Measurements from ENCODE around the gene CD14.
A peak's percentile ranks its signal among the peaks of the same experiment; 100 is the strongest.
"Not testable (repeated sequence)": the region's sequence is repeated elsewhere in the genome, so short reads cannot be mapped to it uniquely, and the experiment has no call there.

CD14 gene

DNA sequence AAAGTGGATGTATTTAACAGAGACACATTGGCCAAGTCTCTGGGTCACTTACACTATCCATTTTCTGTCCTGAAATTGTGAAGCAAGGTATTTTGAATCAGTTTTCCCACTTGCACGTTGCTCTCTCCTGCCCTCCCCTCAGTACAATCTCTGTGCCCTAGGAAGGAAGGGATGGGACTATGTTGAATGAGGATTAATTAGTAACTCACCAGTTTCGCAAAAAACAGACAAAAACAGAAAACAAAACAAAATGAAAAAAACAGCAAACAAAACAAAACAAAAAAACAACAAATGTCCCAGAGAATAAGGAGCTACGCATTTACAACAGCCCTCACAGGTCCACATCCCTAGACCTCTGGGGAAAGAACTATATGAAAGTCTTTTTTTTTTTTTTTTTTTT lies 1.1 kb upstream of the CD14 start:
- DNase-seq: no peak

DNA sequence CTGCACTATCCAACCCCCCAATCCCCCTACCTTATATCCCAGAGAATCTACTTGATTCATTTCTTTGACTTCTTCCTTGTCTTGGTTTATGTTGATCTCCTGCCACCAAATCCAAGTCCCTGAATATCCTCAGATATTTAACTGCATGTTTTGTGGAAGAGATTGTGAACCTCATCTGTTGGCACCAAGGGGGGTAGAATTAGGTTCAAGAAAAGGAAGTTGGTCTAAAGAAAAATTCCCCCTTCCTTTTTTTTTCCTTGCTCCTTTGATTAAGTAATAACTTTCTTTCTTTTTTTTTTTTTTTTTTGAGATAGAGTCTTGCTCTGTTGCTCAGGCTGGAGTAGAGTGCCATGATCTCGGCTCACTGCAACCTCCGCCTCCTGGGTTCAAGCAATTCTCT lies 526 bp upstream of the CD14 start:
- no peak for DNase-seq

DNA sequence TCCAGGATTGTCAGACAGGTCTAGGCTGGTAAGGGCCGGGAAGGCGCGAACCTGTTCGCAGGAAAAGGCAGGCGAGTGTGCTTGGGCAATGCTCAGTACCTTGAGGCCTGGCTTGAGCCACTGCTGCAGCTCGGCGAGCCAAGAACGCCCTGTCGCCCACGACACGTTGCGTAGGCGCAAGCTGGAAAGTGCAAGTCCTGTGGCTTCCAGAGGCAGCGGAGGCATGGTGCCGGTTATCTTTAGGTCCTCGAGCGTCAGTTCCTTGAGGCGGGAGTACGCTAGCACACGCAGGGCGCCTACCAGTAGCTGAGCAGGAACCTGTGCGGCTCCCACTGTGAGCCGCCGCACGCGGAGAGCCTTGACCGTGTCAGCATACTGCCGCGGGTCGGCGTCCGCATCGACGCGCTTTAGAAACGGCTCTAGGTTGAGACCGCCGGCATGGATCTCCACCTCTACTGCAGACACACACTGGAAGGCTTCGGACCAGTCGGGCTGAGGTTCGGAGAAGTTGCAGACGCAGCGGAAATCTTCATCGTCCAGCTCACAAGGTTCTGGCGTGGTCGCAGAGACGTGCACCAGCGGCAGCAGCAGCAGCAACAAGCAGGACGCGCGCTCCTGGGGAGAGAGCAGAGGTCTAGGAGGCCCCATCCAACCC lies 482 bp downstream of the CD14 start:
- DNase-seq: peak; percentile 60

DNA sequence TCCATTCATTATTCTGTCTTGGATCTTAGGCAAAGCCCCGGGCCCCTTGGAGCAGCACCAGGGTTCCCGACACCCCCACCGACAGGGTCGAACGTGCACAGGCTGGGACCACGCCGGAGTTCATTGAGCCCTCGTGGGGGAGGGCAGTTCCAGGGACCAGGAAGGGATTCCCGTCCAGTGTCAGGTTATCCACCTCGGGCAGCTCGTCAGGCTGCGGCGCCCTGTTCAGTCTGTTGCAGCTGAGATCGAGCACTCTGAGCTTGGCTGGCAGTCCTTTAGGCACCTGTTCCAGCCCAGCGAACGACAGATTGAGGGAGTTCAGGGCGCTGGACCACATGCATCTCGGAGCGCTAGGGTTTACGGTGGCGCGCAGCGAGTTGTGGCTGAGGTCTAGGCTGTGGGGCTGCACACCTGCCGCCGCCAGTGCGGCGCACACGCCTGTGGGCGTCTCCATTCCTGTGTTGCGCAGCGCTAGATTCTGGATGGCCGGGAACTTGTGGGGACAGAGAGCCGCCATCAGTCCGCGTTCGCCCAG lies 1.1 kb downstream of the CD14 start:
- DNase-seq: no peak

DNA sequence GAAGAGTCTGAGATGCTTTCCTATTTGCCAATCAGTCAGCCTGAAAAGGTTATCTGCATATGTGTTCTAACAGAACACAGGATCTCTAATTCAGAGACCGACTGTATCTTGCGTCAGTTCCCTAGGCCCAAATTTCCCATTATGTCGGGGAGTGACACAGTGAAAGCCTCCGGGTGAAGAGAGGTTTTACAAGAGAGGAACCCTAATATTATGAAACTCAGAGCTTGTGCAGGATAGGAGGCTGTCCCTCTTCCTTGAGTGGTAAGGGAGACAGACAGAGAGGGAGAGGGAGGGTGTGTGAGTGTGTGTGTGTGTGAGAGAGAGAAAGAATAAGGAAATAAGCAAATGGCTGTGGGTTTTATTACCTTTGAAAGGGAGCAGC lies 1.9 kb downstream of the CD14 start:
- DNase-seq: no peak

DNA sequence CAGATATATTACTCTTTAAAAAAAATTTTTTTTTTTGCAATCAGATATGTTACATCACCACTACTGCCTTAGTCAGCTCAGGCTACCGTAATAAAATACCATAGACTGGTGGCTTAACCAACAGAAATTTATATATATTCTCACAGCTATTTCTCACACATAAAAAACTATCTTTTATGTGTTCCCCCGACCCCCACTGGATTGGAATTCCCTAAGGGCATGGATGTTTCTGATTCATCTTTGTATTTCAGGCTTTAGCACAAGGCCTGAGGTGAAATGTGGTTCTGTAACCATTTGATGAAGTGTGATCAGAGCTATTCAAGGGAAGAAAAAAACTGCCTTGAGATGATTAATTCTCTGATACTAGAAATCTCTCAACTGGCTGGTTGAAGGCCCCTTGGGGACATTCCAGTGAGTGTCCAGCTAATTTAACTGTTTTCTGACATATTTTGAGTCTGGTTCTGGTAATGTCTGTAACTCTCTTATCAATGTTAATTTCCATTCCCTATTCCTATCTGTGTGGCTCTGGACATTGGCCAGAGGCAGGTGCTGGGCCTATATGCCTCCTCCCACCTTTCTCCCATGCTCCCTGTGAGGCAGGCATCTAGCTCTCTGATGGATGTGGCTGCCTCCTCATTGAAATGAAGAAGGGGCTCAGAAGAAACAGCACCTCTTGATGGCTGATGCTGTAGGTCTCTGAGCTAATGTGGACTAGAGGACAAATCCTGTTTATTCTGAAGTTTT lies 2.5 kb downstream of the CD14 start:
- no peak for DNase-seq

DNA sequence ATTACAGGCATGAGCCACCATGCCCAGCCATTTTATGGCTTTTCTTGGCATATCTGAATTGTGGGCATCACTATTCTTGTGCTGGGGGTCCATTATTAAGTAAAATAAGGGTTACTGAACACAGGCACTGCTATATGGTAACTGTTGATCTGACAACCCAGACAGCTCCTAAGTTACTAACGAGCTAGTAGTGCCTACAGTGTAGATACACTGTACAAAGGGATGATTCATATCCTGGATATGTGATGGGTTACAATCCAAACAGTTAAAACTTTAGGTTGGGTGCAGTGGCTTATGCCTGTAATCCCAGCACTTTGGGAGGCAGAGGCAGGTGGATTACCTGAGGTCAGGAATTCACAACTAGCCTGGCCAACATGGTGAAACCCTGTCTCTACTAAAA lies 4.3 kb downstream of the CD14 start:
- DNase-seq: no peak

DNA sequence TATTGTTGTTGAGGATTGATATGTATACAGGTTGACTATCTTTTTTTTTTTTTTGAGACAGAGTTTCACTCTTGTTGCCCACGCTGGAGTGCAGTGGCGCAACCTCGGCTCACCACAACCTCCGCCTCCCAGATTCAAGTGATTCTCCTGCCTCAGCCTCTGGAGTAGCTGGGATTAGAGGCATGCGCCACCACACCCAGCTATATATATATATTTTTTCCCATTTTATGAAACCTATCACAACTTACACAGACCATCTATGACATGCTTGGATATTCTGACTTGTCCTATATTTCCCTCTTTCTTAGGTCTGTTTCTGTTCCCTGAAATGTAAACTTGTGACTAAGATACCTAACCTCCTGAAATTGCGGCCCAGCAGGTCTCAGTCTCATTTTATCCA lies 5.0 kb downstream of the CD14 start:
- no peak for DNase-seq

DNA sequence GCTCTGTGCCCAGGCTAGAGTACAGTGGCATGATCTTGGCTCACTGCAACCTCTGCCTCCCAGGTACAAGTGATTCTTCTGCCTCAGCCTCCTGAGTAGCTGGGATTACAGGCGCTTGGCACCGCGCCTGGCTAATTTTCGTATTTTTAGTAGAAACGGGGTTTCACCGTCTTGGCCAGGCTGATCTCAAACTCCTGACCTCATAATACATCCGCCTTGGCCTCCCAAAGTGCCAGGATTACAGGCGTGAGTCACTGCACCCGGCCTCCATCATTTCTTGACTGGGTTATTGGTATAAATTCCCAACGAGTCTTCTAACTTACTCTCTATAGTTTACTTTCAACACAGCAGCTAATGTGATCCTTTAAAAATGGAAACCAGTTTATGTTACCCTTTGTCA lies 8.1 kb downstream of the CD14 start:
- not testable (repeated sequence) for DNase-seq

DNA sequence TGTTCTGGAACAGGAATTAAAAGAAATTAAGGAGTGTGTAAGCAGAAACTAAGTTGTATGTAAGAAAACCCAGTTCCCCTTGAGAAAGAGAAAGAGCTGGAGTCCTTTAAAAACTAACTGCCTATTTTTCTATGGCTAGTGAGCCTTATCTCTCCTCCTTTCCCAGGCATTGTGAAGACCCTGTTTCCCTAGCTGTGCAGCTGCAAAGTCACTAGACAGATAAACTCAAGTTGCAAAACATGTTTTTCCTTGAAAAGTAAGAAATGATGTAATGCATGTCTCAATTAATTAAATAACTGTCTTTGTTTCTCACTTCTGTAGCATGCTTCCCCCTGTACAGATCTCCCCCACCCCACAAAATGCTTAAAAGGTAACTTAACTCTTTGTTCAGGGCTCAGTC lies 9.9 kb downstream of the CD14 start:
- DNase-seq: not testable (repeated sequence)

DNA sequence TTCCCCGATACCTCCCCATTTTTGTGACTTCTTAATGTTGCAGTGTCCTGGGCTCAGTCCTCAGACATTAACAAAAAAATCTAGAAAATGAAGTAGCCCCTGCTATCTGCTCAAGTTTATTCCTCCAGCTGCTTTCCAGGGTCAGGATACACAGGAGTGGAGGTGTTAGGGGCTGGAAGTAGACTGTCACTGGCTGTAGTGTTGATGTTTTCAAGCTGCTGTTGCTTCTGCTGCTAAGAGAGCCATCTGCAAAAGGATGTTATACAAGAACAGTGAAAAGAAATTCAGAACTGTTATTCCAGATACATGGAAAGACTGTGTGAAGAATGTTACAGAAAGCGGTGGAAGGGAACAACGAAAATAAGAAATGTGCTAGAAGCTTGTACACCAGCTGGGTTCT lies 10.7 kb downstream of the CD14 start:
- no peak for DNase-seq

DNA sequence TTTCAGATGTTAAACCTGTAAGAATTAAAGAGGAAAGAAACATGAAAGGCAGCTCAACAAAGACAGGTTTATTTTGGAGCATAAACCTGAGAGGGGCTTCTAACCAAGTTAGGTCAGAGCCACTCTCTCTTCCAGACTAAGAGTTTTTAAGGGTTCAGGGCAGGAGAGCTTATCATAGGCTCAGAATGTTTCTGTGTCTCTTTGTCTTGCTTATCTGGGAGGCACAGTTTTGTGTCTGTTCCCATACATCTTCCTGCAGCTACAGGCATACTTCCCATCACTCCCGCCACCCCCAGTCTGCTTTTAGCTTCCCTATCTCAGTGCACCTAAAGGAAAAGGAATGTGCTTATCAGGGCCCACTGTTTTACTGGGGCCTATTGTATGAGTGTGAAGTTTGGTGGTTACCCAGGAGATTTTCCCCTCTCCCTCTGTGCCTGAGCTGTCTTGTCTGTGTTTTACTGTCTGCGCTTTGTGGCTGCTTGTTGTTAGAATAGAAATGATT lies 21.9 kb downstream of the CD14 start:
- DNase-seq: no peak

DNA sequence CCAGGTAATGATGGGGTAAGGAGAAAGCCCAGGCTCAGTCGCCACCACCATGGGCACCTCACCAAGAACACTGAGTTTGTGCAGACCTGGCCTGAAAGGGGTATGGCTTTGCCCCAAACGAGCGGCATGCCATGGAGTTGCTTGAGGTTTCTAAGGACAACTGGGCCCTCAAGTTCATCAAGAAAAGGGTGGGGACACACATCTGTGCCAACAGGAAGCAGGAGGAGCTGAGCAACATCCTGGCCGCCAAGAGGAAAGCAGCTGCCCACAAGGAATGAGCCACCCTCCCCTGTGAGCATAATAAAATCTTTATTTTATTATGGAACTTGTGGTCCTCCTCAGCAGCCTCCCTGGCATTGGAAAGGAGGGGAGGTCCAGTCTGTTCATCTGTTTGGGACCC lies 23.8 kb downstream of the CD14 start:
- no peak for DNase-seq

DNA sequence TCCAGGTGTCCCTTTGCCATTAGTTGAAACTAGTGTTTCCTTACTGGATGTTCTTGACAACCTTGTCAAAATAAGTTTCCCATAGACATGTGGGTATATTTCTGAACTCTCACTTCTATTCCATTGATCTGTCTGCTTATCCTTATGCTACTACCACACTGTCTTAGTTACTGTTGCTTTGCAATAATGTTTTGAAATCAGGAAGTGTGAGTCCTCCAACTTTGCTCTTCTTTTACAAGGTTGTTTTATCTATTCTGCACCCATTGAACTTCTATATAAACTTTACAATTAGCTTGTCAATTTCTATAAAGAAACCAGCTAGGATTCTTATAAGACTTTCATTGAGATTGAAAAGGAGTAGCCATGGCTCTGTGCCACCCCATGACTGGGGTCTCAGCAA lies 24.3 kb downstream of the CD14 start:
- no peak for DNase-seq

DNA sequence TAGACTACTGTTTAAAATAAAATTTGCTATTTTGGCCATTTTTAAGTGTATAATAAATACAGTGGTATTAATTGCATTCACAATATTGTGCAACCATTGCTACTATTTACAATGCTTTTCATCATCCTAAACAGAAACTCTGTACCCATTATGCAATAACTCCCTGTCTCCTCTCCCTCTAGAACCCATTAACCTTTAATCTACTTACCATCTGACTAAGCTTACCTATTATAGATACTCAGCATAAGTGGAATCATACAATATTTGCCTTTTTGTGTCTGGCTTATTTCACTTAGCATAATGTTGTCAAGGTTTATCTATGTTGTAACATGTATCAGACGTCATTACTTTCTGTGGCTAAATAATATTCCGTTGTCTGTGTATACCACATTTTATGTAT lies 25.9 kb downstream of the CD14 start:
- DNase-seq: no peak

DNA sequence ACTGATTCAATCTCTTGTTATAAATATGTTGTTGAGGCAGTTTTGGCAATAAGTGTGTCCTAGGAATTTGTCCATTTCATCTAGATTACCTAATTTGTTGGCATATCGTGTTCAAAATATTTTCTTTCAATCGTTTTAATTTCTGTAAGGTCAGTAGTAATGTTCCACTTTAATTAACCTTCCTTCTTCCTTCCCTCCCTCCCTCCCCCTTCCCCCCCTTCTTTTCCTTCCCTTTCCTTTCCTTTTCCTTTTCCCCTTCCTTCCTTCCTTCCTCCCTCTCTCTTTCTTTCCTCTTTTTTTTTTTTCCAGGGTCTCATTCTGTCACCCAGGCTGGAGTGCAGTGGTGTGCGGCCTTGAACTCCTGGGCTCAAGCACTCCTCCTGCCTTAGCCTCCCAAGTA lies 27.1 kb downstream of the CD14 start:
- DNase-seq: no peak

DNA sequence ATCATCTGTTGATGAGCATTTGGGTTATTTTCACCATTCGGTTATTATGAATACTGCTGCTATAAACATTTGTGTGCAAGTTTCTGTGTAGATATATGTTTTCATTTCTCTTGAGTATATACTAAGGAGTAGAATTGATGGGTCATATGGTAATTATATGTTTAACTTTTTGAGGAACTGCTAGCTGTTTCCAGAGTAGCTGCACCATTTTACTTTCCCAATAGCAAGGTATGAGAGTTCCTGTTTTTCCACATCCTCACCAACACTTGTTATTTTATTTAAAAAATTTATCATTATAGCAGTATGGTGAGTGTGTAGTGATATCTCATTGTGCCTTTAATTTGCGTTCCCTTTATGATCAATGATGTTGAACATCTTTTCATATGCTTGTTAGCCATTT lies 29.2 kb downstream of the CD14 start:
- DNase-seq: no peak

DNA sequence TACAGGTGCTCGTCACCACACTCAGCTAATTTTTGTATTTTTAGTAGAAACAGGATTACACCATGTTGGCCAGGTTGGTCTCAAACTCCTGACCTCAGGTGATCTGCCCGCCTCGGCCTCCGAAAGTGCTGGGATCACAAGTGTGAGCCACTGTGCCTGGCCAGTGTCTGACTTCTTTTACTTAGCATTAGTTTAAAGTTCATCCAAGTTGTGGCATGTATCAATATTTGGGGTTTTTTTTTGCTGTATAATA lies 29.6 kb downstream of the CD14 start:
- not testable (repeated sequence) for DNase-seq

DNA sequence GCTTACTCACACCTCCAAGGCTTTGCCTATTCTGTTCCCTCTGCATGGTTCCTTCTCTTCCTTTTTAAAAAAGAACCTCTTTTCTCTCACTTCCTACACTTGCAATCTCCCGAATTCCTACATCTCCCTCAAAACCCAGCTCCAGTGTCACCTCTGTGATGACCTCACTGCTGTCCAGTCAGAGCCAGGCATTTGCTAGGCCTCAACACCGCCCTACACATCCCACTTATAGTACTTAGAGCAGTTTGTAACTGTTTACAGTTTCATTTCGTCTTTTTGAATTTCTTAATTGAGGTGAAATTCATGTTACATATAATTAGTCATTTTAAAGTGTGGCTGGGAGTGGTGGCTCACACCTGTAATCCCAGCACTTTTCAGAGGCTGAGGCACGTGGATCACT lies 30.8 kb downstream of the CD14 start:
- DNase-seq: no peak

DNA sequence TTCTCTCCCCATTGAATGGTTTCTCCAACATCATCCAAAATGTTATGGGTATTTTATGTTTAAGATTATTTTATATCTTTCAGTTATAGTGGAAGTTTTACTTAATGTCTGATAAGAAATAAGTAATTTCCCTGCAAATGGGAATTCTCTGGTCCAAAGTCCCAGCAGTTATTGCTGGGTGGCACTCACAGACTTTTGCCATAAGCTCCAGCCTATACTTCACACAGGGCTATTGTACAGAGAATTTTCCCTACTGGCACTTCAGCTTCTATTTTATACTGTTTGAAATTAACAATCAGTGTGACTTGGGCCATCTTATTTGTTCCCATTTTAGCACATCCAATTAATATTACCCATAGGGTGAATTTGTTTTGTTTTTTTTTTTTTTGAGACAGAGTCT lies 32.9 kb downstream of the CD14 start:
- DNase-seq: no peak

DNA sequence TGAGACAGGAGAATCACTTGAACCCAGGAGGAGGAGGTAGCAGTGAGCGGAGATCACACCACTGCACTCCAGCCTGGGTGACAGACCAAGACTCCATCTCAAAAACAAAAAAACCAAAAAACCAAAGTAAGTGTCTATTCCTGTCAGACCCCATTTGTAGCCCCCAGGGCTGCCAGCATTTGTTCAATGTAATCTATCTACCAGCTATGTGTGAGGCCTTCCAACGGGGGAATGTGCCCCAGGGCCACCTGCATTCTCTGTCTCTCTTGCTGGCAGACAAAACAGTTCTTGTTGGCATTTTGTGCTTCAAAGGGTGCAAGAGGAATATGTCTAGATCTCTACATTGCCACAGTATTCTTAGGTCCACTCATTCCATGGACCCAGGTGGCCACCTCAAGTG lies 34.1 kb downstream of the CD14 start:
- DNase-seq: no peak

DNA sequence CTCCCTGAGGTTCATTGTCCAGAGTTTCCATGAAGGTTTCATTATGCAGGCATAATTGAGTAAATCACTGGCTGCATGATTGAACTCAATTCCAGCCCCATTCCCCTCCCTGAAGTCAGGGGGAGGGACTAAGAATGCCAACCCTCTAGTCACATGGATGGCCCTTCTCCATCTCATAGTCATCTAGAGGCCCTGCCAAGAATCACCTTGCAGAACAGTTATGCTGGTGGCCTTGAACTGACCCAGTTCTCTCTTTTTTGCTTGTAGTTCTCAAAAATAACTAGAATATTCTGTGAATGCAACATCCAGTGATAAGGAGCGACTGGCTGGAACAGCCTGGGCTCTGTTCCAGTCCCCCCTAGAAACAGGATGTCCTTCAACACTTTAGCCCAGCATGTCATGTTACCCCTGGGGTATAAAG lies 36.6 kb downstream of the CD14 start:
- no peak for DNase-seq

DNA sequence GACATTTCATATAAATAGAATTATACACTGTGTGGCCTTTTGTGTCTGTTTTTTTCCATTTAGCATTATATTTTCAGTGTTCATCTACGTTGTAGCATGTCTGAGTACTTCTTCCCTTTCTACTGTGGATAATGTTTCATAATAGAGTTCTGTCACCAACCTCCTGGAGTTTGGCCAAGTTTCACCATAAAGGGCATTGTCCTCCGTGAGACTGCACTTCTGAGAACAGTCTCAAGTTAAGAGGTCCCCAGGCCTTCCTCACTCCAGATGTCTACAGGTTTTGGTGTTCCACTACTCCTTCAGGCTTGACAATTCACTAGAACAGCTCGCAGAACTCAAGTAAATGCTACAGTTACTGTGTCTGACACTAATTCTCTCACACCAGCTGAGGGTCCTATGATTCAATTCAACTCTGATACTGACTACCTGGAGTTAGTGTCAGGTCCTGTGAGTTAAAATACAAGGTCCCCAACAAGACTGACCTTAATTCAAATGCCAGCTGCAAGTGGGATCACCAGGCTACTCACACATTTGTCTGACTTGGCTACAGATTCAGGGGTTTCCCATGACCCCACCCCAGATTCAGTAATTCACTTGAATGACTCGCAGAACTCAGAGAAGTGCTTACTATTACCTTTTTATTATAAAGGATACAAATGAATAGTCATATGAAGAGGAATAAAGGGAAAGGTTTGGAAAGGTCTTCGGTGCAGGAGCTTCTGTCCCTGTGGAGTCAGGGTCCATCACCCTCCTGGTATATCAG lies 37.3 kb downstream of the CD14 start:
- no peak for DNase-seq

DNA sequence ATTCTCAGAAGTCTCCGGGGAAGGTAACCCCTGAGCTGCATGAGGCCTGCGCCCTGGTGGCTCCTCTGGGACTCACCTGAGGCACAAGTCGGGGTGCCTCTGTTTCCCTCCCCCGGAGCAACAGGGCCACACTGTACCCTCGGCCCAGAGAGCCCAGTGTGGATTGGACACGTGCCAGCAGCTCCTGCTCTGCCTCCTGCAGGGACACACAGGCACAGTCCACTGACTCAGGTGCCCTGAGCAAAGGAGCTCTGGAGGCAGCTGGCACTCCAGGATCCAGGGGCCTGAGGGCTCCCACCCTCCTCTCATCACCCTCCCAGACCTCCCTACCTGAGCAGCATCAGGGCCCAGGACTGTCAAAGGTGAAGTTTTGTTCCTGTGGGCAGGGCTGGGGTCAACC lies 38.8 kb downstream of the CD14 start:
- no peak for DNase-seq
